SK-N-SH treated with all-trans-retinoic acid at 6 μM for 48 hours (cell line): ENCODE measurements around the gene LPP.

Source experiments
- ATAC-seq: fragments of 200-7000 bp; cut with Tn5 transposase; 3 replicates; pipeline ENCODE4 v1.9.1; 2020; ENCODE audit warnings: mild to moderate bottlenecking, moderate library complexity
- ARNTL ChIP-seq: fragments of 450-650 bp; formaldehyde crosslinking; IDR thresholded peaks from 2 replicates; pipeline ENCODE4 v1.5.0; 2020; ENCODE audit warnings: low read depth, mild to moderate bottlenecking, moderate library complexity, borderline replicate concordance
- BACH2 ChIP-seq: fragments of 250-450 bp; sonication (Bioruptor Pico); IDR thresholded peaks from 2 replicates; pipeline ENCODE4 v1.9.0; 2021; ENCODE audit warnings: mild to moderate bottlenecking, borderline replicate concordance
- CREB5 ChIP-seq: fragments of 250-450 bp; sonication (Bioruptor Pico); IDR thresholded peaks from 2 replicates; pipeline ENCODE4 v1.5.1; 2020; ENCODE audit warnings: low read depth, mild to moderate bottlenecking, moderate library complexity
- CSDC2 ChIP-seq: fragments of 250-450 bp; sonication (Bioruptor Pico); IDR thresholded peaks from 2 replicates; pipeline ENCODE4 v1.5.0; 2020; ENCODE audit warnings: mild to moderate bottlenecking, moderate library complexity
- CSRNP3 ChIP-seq: fragments of 250-450 bp; sonication (Bioruptor Pico); IDR thresholded peaks from 2 replicates; pipeline ENCODE4 v1.5.1; 2021; ENCODE audit warnings: mild to moderate bottlenecking, moderate library complexity
- ESRRG ChIP-seq: fragments of 250-450 bp; sonication (Bioruptor Pico); IDR thresholded peaks from 2 replicates; pipeline ENCODE4 v1.6.1; 2021; ENCODE audit warnings: mild to moderate bottlenecking
- GLIS3 ChIP-seq: fragments of 250-450 bp; sonication (Bioruptor Pico); IDR thresholded peaks from 2 replicates; pipeline ENCODE4 v1.5.0; 2020; ENCODE audit warnings: mild to moderate bottlenecking, moderate library complexity
- ISL1 ChIP-seq: fragments of 250-450 bp; sonication (Bioruptor Pico); IDR thresholded peaks from 2 replicates; pipeline ENCODE4 v2.1.2; 2022; ENCODE audit warnings: mild to moderate bottlenecking, moderate library complexity
- OSR1 ChIP-seq: fragments of 250-450 bp; sonication (Bioruptor Pico); IDR thresholded peaks from 2 replicates; pipeline ENCODE4 v1.8.0; 2022; ENCODE audit warnings: moderate library complexity, mild to moderate bottlenecking, inconsistent platforms
- PATZ1 ChIP-seq: fragments of 250-450 bp; sonication (Bioruptor Pico); IDR thresholded peaks from 2 replicates; pipeline ENCODE4 v1.8.0; 2020; ENCODE audit warnings: mild to moderate bottlenecking, moderate library complexity, borderline replicate concordance
- POU6F1 ChIP-seq: fragments of 250-450 bp; sonication (Bioruptor Pico); IDR thresholded peaks from 2 replicates; pipeline ENCODE4 v1.8.0; 2021; ENCODE audit warnings: low read depth, mild to moderate bottlenecking, moderate library complexity, borderline replicate concordance
- PPARA ChIP-seq: fragments of 250-450 bp; sonication (Bioruptor Pico); IDR thresholded peaks from 2 replicates; pipeline ENCODE4 v1.5.0; 2020; ENCODE audit warnings: mild to moderate bottlenecking, borderline replicate concordance
- RARB ChIP-seq: fragments of 250-450 bp; sonication (Bioruptor Pico); IDR thresholded peaks from 2 replicates; pipeline ENCODE4 v1.8.0; 2021; ENCODE audit warnings: mild to moderate bottlenecking, moderate library complexity
- SNAI2 ChIP-seq: fragments of 250-450 bp; sonication (Bioruptor Pico); IDR thresholded peaks from 2 replicates; pipeline ENCODE4 v1.5.0; 2020; ENCODE audit warnings: mild to moderate bottlenecking, moderate library complexity
- TOX ChIP-seq: fragments of 250-450 bp; sonication (Bioruptor Pico); IDR thresholded peaks from 2 replicates; pipeline ENCODE4 v1.8.0; 2021; ENCODE audit warnings: mild to moderate bottlenecking, moderate library complexity, borderline replicate concordance
- ZC3H10 ChIP-seq: fragments of 250-450 bp; sonication (Bioruptor Pico); IDR thresholded peaks from 2 replicates; pipeline ENCODE4 v1.5.1; 2021; ENCODE audit warnings: mild to moderate bottlenecking, moderate library complexity
- ZFP3 ChIP-seq: fragments of 250-450 bp; sonication (Bioruptor Pico); IDR thresholded peaks from 2 replicates; pipeline ENCODE4 v1.5.0; 2020; ENCODE audit warnings: mild to moderate bottlenecking, moderate library complexity
- ZFP30 ChIP-seq: fragments of 450-650 bp; formaldehyde crosslinking; IDR thresholded peaks from 2 replicates; pipeline ENCODE4 v1.5.0; 2022; ENCODE audit warnings: mild to moderate bottlenecking, moderate library complexity
- ZNF565 ChIP-seq: fragments of 450-650 bp; formaldehyde crosslinking; conservative IDR thresholded peaks from 2 replicates; pipeline ENCODE4 v1.5.0; 2020; ENCODE audit warnings: low read depth, mild to moderate bottlenecking, moderate library complexity
- ZNF70 ChIP-seq: fragments of 450-650 bp; formaldehyde crosslinking; IDR thresholded peaks from 2 replicates; pipeline ENCODE4 v1.5.0; 2020; ENCODE audit warnings: mild to moderate bottlenecking, moderate library complexity
- ZNF8 ChIP-seq: fragments of 450-650 bp; formaldehyde crosslinking; IDR thresholded peaks from 2 replicates; pipeline ENCODE4 v1.5.0; 2020; ENCODE audit warnings: mild to moderate bottlenecking, moderate library complexity

Gene LPP

GRCh38 chr3:188452158-188452772 is 298.3 kb downstream of the LPP start:
- TF ChIP-seq ZNF70 (CRISPR knock-in tag) (no peak), ZNF8 (CRISPR knock-in tag) (no peak), RARB (CRISPR knock-in tag) (no peak), BACH2 (CRISPR knock-in tag) (no peak)
- no peak for ATAC-seq

GRCh38 chr3:188453431-188454384 is 299.8 kb downstream of the LPP start:
- no peak for ATAC-seq
- no peak for TF ChIP-seq ARNTL (CRISPR knock-in tag)
- TF ChIP-seq ZC3H10 (CRISPR knock-in tag), result no peak
- TF ChIP-seq BACH2 (CRISPR knock-in tag), result no peak

GRCh38 chr3:188455748-188456147 is 301.8 kb downstream of the LPP start:
- ATAC-seq, result no peak
- TF ChIP-seq CSRNP3 (no peak), CSDC2 (CRISPR knock-in tag) (no peak), OSR1 (CRISPR knock-in tag) (no peak), SNAI2 (CRISPR knock-in tag) (no peak), ZNF70 (CRISPR knock-in tag) (no peak), POU6F1 (CRISPR knock-in tag) (no peak), ESRRG (CRISPR knock-in tag) (no peak), RARB (CRISPR knock-in tag) (no peak), ZFP30 (CRISPR knock-in tag) (no peak), ISL1 (CRISPR knock-in tag) (no peak), CREB5 (CRISPR knock-in tag) (no peak), ZNF565 (CRISPR knock-in tag) (no peak), ARNTL (CRISPR knock-in tag) (no peak), ZFP3 (CRISPR knock-in tag) (no peak), ZC3H10 (CRISPR knock-in tag) (no peak), ZNF8 (CRISPR knock-in tag) (no peak), PPARA (CRISPR knock-in tag) (no peak), BACH2 (CRISPR knock-in tag) (no peak)
- TF ChIP-seq, all 23 proteins: peak for 0

GRCh38 chr3:188458756-188459155 is 304.8 kb downstream of the LPP start:
- no peak for ATAC-seq
- TF ChIP-seq ZC3H10 (CRISPR knock-in tag) (no peak), ZFP30 (CRISPR knock-in tag) (no peak), GLIS3 (CRISPR knock-in tag) (no peak), CSRNP3 (no peak), CREB5 (CRISPR knock-in tag) (no peak), RARB (CRISPR knock-in tag) (no peak), OSR1 (CRISPR knock-in tag) (no peak), ZNF565 (CRISPR knock-in tag) (no peak), TOX (no peak), PPARA (CRISPR knock-in tag) (no peak), CSDC2 (CRISPR knock-in tag) (no peak), POU6F1 (CRISPR knock-in tag) (no peak), ZNF8 (CRISPR knock-in tag) (no peak), SNAI2 (CRISPR knock-in tag) (no peak), PATZ1 (CRISPR knock-in tag) (no peak)
